HG03521 (cell line): ENCODE measurements around the gene VTA1.
A peak's percentile ranks its signal among the peaks of the same experiment; 100 is the strongest.
"Not testable (repeated sequence)": the region's sequence is repeated elsewhere in the genome, so short reads cannot be mapped to it uniquely, and the experiment has no call there.

Source experiments
- ATAC-seq: cut with Tn5 transposase; IDR thresholded peaks from one replicate; pipeline ENCODE4 v1.9.1; 2021; ENCODE audit warnings: mild to moderate bottlenecking, moderate library complexity; ENCODE audit not compliant: unreplicated experiment

The VTA1 gene

DNA sequence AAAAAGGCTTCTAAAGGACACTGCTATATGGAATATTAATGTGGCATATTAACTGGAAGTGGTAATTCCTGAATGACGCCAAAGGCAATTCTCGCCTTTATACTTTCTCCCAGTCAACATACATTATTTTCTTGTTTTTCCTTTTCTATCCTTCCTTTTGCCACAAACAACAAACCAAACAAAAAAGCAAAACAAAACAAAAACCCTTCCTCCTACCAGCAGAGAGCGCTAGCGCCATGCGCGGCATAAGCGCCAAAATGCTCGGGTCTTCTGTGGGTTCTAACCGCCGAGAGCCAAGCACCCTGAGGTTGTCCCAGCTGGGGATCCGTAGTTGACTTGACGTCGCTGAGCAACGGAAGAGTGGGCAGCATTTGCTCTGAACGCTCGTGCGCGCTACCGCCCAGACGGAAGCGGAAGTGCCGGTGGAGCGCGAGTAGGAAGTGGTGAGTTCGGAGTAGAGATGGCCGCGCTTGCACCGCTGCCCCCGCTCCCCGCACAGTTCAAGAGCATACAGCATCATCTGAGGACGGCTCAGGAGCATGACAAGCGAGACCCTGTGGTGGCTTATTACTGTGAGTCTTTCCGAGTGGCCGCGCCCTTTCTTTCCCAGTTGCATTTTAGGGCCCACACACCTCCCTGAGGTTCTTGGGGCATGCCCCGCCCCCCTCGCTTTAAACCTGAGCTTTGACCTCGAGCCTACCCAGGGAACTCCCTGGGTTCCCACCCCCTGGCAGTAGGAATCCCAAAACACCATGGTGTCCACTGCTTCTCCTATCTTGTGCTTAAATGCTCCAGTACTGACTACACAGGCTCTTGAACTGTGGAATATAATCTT is at the start of gene VTA1, which contains the start of gene NMBR:
VTA1 (plus strand) TSS at position 436 of the 835 bp plus-strand sequence; CDS start at position 461, 25 bp downstream.
NMBR (minus strand) TSS at position 295 of the 835 bp plus-strand sequence. CDS start 58,464 bp downstream, outside the sequence.
- ATAC-seq, result peak; percentile 100

- not testable (repeated sequence) for ATAC-seq
Measured at GRCh38 chr6:142104820-142105219, 42.2 kb upstream of the VTA1 start.

- not testable (repeated sequence) for ATAC-seq
Measured at GRCh38 chr6:142110820-142111219, 36.2 kb upstream of the VTA1 start.

DNA sequence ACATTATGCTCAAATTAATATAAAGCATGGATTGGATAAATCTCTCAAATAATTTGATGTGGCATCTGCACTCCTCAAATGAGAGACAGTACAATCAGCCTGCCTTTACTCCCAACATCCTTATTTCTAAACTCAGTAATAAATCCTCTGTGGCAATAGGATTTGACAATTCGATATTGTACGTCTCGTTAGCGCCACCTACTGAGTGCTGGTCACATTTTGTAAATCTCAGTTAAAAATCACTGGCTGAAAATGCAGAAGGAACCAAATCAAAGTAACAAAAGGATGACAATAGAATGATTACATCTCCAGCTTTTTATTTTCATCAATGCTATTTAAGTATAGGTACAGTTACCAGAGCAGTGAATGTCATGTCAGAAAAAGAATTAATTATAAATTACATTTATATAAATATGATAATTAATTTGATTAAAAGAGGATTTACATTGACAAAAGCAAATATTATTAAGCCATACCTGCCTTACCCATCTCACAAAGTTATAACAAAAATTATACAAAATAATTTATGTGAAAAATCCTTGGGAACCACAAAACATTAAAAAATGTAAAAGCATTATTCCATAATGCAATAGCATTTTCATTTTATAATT is 34.5 kb upstream of the VTA1 start:
- no peak for ATAC-seq

DNA sequence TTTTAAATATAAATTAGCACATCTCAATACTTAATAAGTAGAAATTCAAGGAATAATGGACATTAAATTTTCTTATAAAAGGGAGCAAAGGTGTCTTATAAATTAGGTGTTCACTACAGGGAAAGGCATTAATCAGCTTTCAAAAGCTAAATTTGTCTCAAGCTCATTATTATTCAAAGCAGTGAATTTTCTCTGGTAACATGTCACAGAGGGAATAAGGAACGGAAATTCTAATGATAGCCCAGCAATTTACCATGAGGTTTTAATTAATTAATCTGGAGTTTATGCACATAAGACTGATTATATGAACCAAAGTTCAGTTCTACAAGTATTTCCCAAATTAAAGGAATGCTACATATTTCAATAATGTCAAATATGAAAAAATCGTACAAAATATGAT is 29.7 kb upstream of the VTA1 start:
- no peak for ATAC-seq

GRCh38 chr6:142118328-142118727 is 28.7 kb upstream of the VTA1 start:
- ATAC-seq, result no peak

GRCh38 chr6:142118925-142119324 is 28.1 kb upstream of the VTA1 start:
- ATAC-seq, result no peak

- ATAC-seq, result no peak
Measured at GRCh38 chr6:142121342-142121741, 25.7 kb upstream of the VTA1 start.

- no peak for ATAC-seq
Measured at GRCh38 chr6:142130814-142131213, 16.2 kb upstream of the VTA1 start.

DNA sequence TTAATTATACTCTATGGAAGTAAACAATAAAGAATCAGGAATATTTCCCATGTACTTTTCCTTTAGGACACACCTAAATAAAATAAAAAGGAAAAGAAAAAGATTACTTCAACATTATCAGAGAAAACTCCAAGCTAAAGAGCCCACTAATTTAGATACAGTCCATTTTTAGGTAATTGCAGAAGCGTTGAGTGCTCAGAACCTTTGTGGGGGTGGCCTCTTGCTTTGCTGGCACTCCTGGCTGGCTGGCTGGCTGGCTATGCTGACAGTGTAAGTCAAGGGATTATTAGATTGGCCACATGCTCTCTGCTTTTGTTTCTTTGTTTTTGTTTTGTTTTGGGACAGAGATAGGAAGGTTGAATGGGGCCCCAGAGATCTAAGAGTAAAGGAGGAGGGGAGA is 14.4 kb upstream of the VTA1 start, which contains the start of gene GJE1:
GJE1 (plus strand) TSS at position 301 of the 400 bp plus-strand sequence. CDS start 234 bp downstream, outside the sequence.
- ATAC-seq, result no peak

GRCh38 chr6:142138876-142139275 is 8.2 kb upstream of the VTA1 start:
- ATAC-seq, result no peak

DNA sequence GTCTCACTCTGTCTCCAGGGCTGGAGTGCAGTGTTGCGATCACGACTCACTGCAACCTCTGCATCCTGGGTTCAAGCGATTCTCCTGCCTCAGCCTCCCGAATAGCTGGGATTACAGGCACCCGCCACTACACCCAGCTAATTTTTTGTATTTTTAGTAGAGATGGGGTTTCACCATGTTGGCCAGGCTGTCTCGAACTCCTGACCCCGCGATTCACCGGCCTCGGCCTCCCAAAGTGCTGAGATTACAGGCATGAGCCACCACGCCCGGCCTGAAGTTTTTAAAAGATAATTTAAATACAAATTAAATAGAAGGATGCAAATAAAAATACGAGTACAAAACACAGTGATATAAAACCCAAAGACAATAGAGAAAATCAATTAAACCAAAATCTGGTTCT is 5.5 kb upstream of the VTA1 start:
- ATAC-seq, result not testable (repeated sequence)

DNA sequence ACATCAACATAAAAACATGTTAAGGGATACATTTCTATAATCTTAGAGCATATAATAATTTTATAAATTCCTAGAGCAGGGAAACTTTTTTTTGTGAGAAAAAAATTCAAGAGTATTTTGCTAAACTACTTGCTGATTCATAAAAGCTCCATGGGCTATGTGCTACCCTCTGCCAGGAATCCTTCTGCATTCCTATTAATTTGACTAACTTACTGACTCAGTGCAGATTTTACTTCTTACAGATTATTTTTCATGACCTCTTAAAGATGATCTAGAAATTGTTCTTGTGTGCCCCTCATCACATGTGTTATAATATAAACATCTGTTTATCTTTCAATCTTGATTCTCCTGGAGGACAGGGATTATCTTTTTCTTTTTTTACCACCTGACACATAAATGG is 5.7 kb downstream of the VTA1 start:
- ATAC-seq, result no peak

DNA sequence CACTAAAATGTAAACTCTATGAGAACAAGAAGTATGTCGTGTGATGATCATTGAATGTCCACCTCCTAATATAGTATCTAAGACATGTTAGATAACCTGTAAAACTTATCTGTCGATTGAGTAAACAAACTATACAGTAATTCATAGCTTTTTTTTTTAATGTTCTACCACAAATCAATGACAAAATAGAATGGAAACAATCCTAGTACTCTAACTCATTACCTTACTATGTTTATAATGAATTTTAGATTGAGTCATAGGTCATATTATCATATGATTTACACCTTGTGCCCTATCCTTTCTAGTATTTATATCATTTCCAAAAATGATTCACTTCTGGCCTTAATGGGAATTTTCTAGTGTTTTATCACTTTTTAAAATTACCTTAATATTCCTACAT is 6.1 kb downstream of the VTA1 start:
- no peak for ATAC-seq

GRCh38 chr6:142154336-142154735 is 7.3 kb downstream of the VTA1 start:
- ATAC-seq, result no peak

DNA sequence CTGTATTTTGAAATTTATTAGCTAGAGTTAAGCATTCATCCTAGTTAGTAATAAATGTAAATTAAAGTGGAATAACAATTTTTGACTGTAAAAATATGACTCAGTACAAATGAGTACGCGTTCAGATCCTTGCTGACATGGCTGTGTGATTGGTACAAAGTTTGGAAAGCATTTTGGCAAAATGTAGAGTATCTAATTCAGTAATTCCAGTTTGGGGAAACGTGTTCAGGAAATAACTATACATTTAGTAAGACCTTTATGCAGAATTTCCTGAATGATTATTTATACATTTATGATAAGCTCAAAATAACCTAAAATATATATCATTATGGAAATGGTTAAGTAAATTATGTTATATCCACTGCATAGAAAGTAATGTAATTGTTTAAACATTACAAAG is 8.0 kb downstream of the VTA1 start:
- no peak for ATAC-seq

DNA sequence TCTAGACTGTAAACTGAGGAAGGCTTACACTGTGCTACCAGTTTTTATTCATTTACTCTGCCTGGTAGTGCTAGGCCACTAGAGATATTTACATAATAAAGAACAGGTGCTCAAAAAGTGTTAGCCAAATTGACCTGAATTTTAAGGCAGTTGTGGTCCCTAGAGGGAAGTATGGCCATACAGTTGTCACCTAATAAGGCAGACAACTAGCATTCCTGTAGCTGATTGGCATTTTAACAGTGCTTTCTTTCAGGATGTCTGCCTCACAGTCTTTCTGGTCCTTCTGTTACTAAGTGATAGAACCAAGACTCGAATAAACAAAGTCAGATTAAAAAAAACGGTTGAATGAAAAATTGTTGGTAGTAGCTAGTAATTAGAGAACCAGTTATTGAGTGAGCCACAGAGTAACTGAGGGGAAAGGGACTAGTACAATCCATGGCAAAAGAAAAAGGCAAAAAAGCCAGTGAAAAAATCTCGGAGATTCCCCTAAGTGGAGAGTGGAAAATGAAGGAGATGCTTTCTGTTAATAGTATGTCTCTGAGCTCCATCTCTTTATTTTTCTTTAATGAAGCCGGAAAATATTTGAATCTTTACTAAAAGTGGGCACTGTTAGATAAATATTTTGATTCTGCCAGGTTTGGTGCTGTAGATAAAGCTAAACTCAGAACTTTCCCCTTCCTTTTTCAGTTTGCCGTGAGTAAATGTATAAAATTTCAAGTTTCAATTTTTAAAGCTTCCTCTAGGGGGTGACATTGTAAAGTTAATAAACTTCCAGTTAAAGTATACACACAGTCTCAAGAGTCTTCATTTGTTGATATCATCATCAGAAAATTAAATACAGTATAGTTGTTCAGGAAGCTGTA is 9.1 kb downstream of the VTA1 start:
- peak; percentile 66 for ATAC-seq

DNA sequence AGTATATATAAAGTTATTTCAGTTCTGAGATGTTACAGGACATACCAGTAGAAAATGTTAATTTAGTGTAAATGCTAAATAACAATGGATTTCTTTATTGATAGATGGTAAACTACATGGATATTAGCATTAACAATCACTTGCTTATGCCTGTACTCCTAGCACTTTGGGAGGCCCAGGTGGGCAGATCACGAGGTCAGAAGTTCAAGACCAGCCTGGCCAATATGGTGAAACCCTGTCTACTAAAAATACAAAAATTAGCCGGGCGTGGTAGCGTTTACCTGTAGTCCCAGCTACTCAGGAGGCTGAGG is 9.7 kb downstream of the VTA1 start:
- not testable (repeated sequence) for ATAC-seq

DNA sequence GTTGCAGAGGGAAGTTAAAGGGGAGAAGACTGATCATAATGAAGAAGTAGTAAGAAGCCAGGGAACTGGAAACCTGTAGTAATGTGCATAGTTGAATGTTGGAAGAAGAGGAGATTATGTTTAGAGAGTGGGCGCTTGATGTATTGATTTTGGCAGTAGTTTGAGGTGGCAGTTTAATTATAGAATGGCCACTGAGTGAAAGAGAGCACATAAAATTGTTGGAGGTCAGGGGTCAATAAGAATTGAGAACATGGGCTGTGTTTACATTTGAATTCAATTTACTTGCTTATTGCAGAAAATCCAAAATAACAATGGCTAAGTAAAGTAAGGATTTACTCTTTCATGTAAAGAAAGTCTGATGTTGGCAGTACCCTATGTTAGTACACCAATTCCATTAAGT is 15.7 kb downstream of the VTA1 start:
- no peak for ATAC-seq

DNA sequence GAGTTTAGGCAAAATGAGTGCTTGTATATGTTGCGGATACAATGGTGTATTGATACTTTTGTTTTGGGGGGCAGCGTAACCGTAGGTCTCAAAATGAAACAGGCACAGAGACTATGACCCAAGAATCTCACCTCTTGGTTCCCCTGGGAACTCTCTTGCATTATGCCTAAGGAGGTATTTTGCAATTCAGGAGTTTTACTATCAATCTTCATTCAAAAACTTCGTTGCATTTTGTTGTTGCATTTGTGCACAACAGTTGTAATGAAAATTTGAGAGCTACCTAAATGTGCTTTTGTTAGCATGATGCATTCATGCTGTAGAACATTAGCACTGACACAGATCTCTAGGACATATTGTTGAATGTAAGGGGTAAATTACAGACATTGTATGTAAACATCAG is 18.2 kb downstream of the VTA1 start:
- no peak for ATAC-seq

DNA sequence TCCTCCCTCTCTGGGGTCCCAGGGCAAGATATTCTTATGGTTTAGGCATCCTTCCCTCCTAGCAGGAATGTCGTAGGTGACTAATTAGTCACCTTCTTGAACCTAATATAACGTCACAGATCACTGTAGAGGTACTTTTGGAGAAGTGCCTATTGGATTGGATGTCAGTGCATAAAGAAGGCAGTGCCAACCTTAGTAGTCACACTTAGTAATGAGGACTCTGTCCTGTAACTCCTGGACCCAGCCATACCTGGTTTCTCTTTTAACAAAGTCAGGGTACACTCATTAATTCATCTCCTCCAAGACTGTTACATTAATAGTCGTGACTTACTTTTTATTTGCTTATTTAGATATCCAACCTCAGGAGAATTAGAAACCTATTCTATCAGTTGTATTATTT is 20.0 kb downstream of the VTA1 start:
- no peak for ATAC-seq
